H4 (cell line): ENCODE measurements around the gene MGAT3. TPM values are rescaled to one million over a fixed set of nuclear protein-coding genes. Genes with fewer than 3 reads are reported as not detected.

Experiments
- DNase-seq: peaks from one replicate; pipeline ENCODE4 v3.0.0-alpha.2; 2015; ENCODE audit warnings: low spot score
- total RNA-seq: library from RNA; depleted of rRNA; stranded (reverse); fragments of >200 nt; shearing (Covaris generic); gene quantifications from 2 replicates; pipeline ENCODE4 v1.2.3, GENCODE V29; 2014

Gene MGAT3
- total RNA-seq, 1 experiment from 2014 or later, result 1.1 TPM

- no peak for DNase-seq
Measured at GRCh38 chr22:39429186-39429585, 27.6 kb upstream of the MGAT3 start.

- no peak for DNase-seq
Measured at GRCh38 chr22:39429916-39430575, 26.8 kb upstream of the MGAT3 start.

- no peak for DNase-seq
Measured at GRCh38 chr22:39430576-39431150, 26.1 kb upstream of the MGAT3 start.

GRCh38 chr22:39431216-39431801 is 25.5 kb upstream of the MGAT3 start:
- no peak for DNase-seq

- no peak for DNase-seq
Measured at GRCh38 chr22:39431821-39432251, 25.0 kb upstream of the MGAT3 start.

GRCh38 chr22:39432361-39432811 is 24.4 kb upstream of the MGAT3 start:
- no peak for DNase-seq

GRCh38 chr22:39433476-39434242 is 23.2 kb upstream of the MGAT3 start:
- DNase-seq, result no peak

- DNase-seq, result no peak
Measured at GRCh38 chr22:39434243-39434653, 22.6 kb upstream of the MGAT3 start.

- DNase-seq, result no peak
Measured at GRCh38 chr22:39434721-39435120, 22.1 kb upstream of the MGAT3 start.

GRCh38 chr22:39435616-39436015 is 21.2 kb upstream of the MGAT3 start:
- DNase-seq, result no peak

- no peak for DNase-seq
Measured at GRCh38 chr22:39437791-39438704, 18.8 kb upstream of the MGAT3 start.

GRCh38 chr22:39439170-39439569 is 17.6 kb upstream of the MGAT3 start:
- DNase-seq, result peak; percentile 60

GRCh38 chr22:39443398-39443797 is 13.4 kb upstream of the MGAT3 start:
- DNase-seq, result no peak

- DNase-seq, result peak; percentile 20
Measured at GRCh38 chr22:39444247-39444800, 12.5 kb upstream of the MGAT3 start.

- no peak for DNase-seq
Measured at GRCh38 chr22:39444937-39445465, 11.8 kb upstream of the MGAT3 start.

- no peak for DNase-seq
Measured at GRCh38 chr22:39445678-39446077, 11.1 kb upstream of the MGAT3 start.

GRCh38 chr22:39446239-39446721 is 10.5 kb upstream of the MGAT3 start:
- DNase-seq, result no peak

GRCh38 chr22:39448205-39449054 is 8.4 kb upstream of the MGAT3 start:
- no peak for DNase-seq

- no peak for DNase-seq
Measured at GRCh38 chr22:39449708-39450107, 7.1 kb upstream of the MGAT3 start.
